C4-2B (cell line): Measurements from ENCODE around the gene GPR3.

ENCODE experiments used
- CTCF ChIP-seq: fragments of 450-650 bp; conservative IDR thresholded peaks from 2 replicates; pipeline ENCODE4 v1.5.1; 2017; ENCODE audit warnings: mild to moderate bottlenecking
- ZFX ChIP-seq: fragments of 450-650 bp; IDR thresholded peaks from 2 replicates; pipeline ENCODE4 v1.6.1; 2017

DNA sequence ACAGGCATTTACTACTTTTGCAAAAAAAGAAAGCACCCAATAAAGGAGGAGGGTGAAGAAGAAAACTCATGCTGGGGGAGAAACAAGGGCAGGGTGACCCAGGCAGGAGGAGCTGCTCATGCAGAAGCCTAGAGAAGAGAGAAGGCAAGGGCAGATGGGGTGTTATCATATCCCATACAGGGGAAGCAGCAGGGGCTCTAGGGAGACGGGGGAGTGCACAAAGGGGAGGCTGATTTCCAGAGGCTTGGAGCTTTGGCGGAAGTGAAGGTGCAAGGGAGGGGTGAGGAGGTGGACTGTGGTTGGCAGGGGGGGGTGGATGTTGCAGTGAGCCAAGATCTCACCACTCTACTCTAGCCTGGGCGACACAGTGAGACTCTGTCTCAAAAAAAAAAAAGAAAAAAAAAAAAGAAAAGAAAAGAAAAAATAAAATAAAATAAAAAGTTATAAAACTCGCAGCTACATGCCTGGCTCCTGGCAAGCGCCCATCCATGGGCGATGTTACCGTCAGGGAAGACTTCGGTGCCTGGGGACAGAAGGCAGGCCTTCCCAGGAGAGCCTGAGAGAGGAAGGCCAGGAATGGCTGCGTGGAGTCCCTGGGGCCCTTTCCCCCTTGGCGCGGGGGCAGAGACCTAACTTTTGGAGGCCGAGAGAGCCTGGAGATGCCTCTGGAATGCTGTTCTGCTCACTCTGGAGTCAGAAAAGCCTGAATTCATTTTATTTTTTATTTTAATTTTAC is 14.5 kb upstream of the GPR3 start:
- TF ChIP-seq CTCF = no peak
- no peak for TF ChIP-seq ZFX
